NCI-H1436 treated with DMSO at 0.1 percent for 48 hours (cell line): Measurements from ENCODE around the gene DMWD.
"Not testable (repeated sequence)": the region's sequence is repeated elsewhere in the genome, so short reads cannot be mapped to it uniquely, and the experiment has no call there.

Experiments used
- DNase-seq: peaks from one replicate; lab custom pipeline; 2025; lab: John Stamatoyannopoulos, UW

Gene DMWD

DNA sequence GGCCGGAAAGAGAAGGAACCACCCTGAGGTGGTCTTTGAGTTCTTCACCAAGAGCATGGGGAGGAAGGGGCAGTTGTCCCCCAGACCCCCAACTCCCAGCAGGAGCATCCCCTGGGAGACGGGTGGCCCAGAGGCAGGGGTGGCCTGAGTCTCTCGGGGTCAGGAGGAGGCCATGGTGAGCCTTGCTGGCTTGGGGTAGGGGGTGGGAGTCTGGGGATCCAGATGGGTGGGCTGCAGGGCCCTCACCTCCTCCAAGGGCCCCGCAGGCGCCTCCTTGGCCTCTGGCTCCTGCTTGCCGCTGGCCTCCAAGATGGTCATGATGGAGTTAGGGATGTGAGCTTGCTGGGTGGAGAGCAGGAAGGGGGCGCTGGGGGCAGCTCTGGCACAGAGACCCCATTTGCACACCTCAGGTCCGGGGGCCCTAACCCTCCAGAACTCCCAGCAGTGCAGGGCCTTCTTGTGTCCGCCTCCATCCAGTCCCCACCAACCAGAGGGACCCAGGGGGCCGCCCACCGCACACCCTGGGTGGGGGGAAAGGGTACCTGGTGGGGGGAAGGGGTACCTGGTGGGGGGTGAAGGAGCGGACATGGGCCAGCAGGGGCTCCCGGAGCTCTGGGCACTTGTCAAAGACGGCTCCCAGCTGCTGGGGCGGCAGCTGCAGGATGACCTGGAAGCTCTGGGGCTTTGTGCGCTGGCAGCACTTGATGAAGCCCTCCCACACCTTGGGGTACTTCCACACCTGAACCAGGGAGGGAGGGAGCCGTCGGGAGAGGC lies 23.8 kb upstream of the DMWD start:
- no peak for DNase-seq

DNA sequence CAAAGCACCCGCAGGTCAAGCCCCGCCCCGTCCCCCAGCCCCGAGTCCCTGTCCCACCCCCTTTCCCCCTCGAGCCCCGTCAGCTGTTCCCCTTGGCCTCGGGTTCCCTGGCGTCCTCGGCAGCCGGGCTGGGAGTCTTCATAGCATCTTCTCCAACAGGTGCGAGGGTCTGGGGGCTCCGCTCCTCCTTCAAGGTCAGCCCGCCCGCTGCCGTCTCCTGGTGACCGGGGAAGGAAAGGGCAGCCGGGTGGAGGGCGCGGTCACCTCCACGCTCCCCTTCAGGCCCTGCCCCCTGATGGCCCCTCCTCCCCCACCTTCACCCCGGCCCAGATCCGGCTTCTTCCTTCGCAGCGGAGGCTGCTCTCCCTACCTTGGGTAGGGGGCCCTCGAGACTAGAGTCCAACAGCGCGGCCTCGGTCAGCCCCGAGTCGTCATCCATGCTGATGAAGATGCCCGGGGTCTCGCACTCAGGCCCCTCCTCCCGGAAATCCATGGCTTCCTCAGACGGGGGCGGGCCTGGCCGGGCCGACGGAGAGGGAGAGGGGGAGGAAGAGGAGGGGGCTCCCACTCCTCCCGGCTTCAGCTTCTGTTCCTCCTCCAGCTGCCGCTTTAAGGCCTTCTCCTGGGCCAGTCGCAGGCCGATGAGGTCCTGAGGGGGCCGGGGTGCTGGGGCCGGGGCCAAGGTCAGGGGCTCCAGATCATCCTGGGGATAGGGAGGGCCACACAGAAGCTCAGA lies 23.0 kb upstream of the DMWD start:
- no peak for DNase-seq

DNA sequence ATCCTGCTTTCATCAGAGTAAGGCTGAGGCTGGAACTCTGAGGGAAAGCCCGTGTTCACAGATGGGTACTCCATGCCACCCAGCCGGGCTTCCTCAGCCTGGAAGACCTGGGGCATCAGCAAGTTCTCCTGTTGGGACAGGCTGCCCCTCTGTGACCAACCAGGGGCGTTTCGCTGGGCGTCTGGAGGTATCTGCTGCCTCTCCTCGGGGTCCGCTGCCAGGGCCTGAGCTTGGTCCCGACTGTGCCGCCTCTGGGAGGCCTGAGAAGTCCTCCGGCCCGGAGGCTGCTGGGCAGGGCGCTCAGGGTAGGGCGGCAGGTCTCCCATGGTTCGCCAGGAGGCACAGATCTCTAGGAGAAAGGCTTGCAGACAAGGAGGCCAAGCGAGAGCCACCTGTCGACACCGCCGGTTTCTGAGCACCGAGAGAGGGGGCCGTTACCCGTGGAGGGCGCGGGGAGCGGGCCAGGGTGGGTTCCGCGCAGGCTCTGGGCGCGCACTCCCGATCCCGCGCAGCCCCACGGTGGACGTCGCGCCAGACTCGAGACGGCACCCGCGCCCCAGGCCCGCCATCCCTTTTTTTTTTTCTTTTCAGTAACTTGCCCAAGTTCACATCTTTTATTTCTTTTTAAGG lies 22.3 kb upstream of the DMWD start, which contains the start of gene RSPH6A:
RSPH6A (minus strand) TSS at position 458 of the 630 bp plus-strand sequence; CDS start at position 326, 132 bp downstream.
- DNase-seq = no peak

DNA sequence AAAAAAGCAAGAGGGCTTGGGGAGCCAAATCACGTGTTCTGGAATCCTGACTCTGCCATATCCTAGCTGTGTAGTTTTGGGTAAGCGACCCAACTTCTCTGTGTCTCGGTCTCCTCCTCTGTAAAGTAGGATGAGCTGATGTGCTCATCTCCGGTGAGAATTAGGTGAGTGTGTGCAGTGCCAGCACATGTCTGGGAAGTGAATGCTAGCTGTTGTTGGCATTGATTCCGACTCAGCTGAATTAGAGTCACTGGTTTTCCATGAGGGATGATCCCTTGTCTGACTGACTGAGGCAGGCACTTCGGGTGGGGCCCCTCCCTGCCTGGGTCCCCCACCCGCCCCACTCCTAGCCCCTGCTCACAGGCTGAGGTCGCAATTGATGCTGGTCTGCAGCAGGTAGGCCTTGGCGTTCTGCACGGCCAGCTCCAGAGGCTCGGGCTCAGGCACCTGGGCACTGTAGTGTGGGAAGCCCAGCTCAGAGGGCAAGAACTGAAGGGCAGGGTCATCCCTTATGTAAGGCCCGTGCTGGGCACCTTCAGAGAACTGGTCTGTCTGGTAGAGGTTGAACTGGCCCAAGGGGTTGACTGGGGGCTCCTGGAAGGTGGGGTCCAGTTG lies 21.6 kb upstream of the DMWD start:
- DNase-seq = no peak

DNA sequence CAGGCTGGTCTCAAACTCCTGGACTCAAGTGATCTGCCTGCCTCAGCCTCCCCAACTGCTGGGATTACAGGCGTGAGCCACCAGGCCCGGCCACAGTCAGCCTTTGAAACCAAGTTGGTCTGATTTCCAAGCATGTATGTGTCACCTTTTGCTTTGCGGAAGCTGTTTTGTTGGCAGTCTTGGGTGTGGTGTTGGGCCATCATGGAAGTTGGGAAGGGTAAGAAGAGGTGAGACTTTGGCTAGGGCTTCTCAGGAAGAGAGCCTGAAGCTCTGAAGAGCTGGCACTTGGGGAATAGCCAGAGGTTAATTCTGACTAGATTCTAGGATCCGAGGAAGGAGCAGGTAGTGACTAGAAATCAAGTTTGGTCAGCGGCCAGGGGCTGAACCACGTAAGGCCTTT lies 19.7 kb upstream of the DMWD start:
- no peak for DNase-seq

DNA sequence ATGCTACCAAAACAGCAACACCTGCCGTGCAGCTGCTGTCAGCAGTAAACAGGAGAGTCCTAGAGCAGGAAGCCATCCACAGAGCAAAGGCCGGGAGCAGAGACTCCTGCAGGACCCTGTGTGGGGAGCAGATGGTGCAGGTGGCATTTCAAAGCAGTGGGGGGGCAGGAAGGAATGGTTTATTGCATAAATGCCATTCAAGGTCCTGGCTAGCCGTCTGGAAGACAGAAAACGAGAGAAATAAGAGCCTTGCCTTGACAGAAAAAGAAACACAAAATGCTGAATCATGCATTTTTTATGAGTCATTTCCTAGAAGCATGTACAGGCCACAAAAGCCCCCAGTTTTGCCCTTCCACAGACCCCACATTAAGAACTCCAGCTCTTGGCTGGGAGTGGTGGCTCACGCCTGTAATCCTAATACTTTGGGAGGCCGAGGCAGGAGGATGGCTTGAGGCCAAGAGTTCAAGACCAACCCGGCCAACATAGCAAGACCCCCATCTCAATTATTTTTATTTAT lies 17.1 kb upstream of the DMWD start:
- DNase-seq = no peak

DNA sequence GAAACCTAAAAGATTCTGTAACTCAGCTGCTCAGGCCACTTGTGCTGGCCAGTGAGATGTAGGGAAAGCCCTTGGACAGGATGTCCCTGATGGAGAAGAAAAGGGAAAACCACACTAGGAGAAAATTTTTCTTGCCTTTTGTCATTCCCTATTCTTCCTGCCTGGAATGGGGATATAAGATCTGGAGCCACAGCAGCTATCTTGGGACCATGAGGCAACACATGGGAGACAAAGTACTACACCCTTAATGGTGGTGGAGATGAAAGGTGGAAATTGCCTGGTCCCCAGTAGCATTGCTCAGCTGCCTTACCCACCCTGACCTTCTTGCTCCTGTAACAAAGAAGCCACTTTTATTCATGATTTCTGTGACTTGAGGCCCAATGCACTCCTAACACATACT lies 13.1 kb upstream of the DMWD start:
- DNase-seq = no peak

DNA sequence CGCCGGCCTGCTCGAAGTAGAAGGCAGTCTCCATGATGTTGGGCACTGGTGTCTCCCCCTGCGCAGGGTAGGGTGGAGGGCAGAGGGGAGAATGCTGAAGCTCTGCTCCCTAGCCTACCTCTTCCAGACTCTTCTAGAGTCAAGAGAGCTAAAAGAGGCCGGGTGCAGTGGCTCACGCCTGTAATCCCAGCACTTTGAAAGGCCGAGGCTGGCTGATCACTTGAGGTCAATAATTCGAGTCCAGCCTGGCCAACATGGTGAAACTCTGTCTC lies 12.2 kb upstream of the DMWD start:
- no peak for DNase-seq

DNA sequence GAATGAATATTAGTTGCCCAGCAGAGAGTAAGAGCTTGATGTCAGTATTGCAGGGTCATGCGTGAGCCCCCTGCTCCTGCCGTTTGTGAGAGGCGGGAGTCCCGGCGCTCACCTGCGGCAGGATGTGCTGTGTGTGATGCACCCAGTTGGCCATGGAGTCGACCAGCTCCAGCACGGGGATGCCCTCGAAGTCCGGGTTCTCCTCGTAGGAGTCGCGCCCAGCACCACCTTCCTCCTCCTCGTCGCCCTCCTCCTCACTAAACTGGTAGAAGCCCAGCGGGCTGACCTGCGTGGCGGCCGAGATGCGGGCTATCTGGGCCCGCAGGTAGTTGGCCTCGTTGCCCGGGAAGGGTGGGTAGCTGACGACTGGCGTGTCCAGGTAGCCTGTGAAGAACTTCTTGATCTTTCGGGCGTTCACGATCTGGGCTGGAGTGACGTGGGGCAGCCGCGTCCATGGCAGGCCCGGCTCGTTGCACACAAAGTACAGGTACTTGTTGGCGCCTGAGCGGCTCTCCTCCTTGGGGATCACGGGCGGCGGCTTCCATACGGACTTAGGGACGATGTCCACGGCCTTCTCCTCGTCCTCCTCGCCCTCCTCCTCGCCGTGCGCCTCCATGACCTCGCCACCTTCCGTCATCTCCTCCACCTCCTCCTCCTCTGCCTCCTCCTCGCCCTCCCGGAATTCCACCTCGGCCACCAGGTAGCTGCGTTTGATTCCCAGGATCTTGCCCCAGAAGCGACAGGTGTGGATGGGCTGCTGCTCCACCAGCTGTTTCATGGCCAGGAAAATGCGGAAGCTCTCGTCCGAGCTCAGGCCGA lies 11.7 kb upstream of the DMWD start:
- no peak for DNase-seq

DNA sequence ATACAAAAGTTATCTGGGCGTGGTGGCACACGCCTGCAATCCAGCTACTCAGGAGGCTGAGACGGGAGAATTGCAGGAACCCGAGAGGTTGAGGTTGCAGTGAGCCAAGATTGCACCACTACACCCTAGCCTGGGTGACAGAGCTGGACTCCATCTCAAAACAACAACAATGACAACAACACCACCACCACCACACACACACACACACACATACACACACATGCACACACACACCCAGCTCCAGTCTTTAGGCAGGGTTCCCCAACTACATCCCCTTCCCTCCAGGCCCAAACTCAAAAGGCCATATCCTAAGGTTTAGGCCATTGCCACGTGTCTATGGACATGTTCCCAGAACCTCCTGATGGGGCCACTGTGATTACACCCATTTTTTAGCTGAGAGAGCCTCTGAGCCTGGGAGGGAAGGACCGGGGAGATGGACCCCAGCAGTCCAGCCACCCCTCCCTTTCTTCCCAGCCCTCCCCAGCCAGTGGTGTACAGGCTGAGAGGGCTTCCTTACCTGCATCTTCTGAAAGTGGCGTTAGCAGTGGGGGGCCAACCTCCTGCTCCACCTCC lies 9.0 kb upstream of the DMWD start:
- DNase-seq = no peak

DNA sequence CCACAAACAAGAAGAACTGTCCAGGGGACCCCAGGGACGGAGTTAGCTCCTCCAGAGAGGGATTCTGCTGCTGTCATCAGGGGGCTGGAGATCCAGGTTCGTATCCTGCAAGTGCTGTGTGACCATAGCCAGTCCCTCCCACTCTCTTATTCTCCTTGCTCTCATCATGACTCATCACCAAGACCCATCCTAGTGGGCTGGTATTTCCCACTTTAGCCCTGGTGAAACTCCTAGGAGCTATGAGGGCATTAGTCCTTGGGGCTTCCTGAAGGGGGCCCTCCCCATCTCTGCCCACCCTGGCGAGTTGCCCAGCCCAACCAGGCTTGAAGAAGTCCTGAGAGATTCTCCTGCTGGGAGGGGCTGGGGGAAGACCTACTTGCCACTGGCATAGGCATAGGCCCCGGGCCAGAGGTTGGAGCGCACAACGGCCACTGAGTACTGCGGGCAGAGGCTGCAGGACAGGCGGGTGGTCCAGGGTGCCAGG lies 7.5 kb upstream of the DMWD start:
- no peak for DNase-seq

DNA sequence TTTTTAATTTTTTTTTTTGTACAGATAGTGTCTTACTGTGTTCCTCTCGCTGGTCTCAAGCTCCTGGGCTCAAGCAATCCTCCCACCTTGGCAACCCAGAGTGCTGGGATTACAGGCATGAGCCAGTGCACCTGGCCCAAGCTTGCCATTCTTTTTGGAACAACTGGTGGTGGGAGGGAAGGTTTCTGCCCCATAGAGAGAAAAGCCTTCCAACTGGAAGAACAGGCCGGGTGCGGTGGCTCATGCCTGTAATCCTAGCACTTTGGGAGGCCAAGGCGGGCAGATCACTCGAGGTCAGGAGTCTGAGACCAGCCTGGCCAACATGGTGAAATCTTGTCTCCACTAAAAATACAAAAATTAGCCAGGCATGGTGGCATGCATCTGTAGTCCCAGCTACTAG lies 6.9 kb upstream of the DMWD start:
- DNase-seq = not testable (repeated sequence)

DNA sequence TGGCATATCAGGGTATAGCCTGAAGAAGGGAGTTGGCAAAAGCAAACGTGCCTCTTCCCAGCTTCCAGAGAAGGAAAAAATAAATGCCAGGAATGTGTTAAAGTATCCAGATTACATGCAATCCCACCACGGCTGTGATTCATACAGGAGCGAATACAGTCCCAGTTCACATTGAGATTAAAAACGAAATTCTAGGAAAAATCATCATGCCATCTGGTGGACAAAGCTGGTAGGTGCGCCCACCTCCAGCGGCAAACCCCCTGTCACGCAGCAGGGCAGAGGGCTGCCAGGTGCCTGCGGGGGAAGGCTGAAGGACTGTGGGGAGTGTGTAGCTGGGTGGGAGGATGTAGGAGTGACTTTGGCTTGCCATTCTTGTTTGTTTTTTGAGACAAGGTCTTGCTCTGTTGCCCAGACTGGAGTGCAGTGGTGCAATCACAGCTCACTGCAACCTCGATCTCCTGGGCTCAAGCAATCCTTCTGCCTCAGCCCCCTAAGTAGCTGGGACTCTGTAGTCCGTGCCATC lies 6.4 kb upstream of the DMWD start:
- no peak for DNase-seq

DNA sequence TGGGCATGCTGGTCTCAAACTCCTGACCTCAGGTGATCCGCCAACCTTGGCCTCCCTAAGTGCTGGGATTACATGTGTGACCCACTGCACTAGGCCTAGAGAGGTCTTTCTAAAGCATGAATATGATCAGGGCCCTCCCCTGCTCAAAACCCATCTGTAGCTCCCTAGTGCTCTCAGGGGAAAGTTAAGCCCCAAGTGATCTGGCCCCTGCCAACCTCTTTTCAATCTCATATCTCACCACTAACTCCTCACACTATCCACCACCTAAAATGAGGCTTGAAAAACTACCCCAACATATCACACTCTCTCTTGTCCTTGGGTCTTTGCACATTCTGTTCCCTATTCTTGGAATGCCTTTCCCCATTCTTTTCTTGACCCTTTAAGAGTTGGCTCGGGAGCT lies 2.0 kb upstream of the DMWD start:
- DNase-seq = no peak

DNA sequence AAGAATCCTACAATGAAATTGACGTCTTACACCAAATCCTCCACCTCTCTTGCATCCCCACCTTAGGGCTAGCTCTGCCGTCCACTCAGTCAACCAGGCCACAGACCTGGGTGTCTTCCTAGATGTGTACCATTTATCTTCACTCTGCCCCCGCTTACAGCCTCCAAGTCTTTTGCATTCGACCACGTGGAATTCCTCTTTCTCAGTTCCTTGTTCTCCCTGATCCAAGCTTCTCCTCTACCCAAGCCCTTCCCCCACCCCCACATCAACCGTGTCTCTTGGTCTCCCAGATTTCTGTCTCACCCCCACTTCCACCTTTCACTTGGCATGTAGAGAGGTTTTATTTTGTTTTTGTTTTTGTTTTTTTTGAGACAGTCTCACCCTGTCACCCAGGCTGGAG lies 1.2 kb upstream of the DMWD start:
- no peak for DNase-seq

DNA sequence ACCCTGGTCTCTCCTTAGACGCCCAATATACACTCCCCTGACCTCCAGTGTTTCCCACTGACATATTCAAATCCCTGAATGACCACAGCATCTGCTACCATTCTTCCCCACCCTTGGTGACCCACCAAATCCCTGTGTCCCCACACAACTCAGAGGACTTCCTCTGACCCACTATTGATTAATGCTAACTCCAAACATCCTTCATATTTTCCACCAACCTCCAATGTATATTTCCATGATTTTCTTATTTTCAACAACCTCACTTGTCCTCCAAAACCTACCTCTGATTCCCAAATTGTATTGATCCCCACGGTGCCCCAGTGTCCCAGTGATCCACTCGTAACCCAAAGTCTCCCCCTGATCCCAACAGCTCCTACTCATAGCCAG lies 526 bp upstream of the DMWD start:
- DNase-seq = no peak

DNA sequence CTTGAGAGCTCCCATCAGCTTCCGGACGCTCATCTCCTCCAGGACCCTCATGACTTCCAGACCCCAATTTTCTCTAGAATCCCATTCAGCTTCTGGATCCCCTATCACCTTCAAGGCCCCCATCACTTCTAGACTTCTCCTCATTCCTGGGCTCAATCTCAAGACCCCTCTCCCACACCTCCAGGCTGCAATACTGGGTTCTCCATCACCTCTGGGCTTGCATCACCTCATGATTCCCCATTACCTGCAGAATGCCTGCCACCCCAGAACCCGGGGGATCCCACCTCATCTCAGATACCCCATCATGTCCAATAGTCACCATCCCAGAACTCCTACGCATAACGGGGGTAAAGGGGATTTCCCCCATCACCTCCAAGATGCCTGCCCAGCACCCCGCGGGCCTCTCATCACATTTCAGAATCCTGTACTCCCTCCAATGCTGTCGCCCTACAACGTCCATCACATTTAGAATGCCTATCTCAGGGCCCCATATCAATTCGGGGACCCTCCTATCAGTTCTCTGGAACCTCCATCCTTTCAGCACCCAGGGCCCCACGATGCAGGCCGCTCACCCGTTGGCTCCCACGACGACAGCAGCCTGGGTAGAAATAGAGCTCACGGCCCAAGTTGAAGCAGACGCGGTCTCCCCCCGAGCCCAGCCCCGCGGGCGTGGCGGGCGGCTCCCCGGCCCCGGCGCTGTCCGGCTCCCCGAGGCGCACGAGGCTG lies 738 bp downstream of the DMWD start:
- DNase-seq = no peak

DNA sequence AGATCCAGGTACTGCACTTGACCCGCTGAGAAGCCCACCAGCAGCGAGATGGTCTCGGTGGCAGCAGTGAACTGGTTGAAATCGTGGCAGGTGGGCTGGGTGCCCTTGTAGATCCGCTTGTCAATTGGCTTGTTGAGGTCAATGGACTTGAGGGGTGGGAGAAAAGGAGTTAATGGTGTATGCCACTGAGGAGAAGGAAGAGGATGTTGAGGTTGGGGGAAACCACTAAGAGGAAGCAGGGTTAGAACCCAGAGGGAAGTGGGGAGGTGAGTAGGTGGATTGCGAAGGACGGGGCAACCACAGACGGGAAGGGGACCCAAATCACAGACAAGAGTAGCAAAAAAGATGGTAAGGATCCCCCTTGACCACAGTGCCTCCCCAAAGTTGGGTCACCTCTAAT lies 1.7 kb downstream of the DMWD start:
- DNase-seq = no peak

DNA sequence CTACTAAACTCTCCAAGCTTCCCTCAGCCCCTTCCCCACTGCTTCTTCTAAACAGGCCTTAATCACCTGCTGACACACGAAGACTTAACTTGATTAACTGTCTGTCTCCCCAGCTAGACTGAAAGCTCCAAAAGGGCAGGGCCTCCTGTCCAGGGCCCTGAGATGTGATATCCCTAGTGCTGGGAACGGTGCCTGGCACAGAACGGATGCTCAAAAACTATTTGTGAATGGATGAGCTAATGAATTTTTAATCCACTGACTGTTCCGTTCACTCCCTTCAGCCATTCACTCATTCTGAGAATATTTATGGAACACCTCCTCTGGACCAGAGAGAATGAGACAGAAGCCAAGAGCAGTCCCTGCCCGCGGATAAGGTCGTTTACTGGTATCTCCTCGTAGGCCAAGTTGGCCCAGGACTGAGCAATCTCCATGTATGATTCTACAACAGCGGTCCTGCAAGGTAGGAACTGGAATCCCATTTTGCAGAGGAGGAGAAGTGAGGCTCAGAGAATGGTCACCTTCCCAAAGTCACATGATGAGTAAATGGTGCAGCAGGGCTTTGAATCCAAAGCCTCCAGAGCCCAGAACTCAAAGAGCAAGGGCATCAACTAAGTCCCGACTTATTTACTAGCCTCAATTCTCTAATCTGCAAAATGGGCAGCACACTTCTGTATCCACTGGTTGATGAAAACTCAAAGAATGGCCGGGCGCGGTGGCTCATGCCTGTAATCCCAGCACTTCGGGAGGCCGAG lies 3.4 kb downstream of the DMWD start:
- DNase-seq = no peak

DNA sequence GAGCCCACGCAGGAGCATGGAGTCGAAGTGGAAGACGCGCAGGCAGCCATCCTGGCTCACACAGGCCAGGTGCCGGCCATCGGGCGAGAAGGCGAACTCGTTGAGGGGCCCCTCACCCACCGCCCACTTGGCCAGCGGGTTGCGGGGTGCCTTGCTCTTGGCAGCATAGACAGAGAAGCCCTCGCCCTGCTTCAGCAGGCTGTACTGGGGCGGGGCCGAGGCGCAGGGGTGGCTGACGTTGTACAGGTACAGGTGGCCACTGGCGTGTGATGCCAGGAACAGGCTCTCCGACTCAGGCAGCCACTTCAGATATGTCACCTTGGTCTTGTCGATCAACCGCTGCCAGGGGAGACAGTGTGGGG lies 6.1 kb downstream of the DMWD start:
- no peak for DNase-seq
